Limb (tissue), 2 donors: Measurements from ENCODE around the gene ARHGEF4.
"Not testable (repeated sequence)": the region's sequence is repeated elsewhere in the genome, so short reads cannot be mapped to it uniquely, and the experiment has no call there.

ENCODE experiments used
- DNase-seq, 2 donors: peaks; one replicate each; pipeline ENCODE4 v3.0.0-alpha.2; 2016; ENCODE audit errors: extremely low spot score in 2 of 2

The ARHGEF4 gene

DNA sequence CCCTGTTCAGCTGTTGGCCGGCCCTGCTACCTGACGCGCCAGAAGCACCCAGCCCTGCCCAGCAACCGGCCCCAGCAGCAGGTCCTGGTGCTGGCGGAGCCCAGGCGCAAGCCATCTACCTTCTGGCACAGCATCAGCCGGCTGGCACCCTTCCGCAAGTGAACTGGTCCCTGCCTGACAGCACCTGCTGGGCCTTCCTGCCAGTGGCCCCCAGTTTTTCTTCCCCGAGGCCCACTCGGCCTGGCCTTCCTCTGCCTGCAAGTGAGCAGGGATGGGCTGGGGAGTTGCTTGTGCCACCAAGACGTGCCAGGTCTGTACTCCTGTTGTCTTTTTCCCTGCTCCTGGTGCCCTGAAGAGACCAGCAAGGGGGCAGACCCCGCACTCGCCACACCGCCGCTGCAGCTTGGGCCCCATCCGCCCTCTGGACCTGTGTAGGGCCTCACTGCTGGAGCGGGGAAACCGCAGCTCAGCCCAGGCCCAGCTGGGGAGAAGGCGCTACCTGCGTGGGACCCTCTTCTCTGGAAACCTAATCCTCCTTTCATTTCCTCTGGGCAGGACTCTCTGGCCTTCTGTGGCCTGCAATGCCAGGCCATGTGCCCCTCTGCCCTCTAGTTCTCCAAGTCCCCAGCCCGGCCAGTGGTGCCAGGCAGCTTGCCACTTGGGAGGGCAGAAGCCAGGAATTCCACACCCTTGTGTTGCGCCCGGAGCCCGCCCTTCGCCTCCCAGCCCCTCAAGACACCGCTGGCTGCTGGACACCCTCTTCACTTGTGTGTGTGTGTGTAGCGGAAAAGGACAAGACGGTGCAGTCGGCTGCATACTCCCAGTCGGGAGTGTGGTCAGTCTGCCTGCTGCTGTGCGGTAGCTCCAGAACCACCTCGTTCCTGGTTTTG lies 209.6 kb downstream of the ARHGEF4 start:
- DNase-seq = no peak

- no peak for DNase-seq
Observed at GRCh38 chr2:131046918-131047652, 210.4 kb downstream of the ARHGEF4 start.

DNA sequence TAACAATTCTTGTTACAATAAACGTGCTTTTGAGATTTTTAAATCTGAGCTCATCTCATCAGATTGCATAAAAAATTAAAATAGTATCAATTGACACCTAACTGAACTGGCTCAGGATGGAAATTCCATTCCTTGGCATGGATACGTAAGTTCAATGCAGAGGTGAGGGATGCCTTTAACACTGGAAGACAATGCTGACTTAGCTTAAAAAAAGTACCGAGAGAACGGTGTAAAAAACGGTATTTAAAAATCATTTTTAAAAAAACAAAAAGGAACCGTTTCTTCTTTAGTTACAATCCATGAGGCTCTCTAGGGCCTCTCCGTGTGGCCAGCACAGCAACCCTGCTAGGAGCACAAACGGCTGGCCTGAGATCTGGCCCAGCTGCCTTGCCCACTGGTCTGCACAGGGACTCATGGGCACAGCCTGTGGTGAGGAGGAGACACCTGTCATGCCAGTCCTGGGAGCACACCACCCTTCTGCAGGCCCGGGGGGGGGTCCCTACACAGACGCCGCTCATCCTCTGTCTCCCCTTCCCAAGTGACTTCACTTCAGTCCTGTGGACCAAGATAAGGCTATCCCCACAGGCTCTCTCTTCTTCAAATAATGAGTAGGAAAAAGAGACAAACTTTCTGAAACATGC lies 211.3 kb downstream of the ARHGEF4 start:
- no peak for DNase-seq

- DNase-seq = no peak
Observed at GRCh38 chr2:131048641-131049040, 211.9 kb downstream of the ARHGEF4 start.

- no peak for DNase-seq
Observed at GRCh38 chr2:131049150-131049718, 212.5 kb downstream of the ARHGEF4 start.

DNA sequence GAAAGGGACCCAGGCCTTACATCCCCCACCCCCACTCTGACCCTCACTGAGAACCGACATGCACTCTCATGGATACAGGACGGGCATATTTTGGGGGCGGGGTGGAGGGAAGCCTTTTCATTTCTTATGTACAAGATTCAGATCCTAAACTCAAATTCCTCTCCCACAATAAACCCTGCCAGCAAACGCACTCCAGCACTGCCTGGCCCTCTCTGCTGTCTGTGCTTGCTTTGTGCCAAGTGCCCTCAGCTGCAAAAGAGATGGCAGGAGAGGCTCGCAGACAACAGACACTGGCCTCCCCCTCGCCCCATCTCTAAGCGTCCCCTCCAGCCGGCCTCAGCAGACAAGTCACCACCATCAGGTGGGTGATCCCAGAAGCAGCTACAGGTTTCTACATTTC lies 214.2 kb downstream of the ARHGEF4 start:
- DNase-seq = no peak

GRCh38 chr2:131052741-131053263 lies 216.1 kb downstream of the ARHGEF4 start:
- DNase-seq = no peak

DNA sequence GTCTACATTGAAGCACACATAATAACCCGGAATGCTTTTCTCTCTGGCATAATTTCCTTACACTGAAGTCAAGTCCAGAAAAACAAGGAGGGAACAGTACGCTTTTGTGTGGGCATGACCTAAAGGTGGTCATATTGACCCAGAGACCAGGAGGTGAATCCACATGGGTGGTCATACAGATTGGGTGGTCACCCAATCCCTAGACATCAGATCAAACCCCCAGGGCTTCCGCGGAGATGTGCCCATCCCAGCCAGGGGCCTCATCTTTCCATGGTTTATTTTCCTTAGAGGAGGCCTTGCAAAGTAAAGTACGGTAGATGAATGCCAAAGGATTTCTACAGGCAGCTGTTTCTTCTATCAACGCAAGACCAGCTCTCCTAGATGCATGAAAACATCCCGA lies 217.8 kb downstream of the ARHGEF4 start:
- no peak for DNase-seq

DNA sequence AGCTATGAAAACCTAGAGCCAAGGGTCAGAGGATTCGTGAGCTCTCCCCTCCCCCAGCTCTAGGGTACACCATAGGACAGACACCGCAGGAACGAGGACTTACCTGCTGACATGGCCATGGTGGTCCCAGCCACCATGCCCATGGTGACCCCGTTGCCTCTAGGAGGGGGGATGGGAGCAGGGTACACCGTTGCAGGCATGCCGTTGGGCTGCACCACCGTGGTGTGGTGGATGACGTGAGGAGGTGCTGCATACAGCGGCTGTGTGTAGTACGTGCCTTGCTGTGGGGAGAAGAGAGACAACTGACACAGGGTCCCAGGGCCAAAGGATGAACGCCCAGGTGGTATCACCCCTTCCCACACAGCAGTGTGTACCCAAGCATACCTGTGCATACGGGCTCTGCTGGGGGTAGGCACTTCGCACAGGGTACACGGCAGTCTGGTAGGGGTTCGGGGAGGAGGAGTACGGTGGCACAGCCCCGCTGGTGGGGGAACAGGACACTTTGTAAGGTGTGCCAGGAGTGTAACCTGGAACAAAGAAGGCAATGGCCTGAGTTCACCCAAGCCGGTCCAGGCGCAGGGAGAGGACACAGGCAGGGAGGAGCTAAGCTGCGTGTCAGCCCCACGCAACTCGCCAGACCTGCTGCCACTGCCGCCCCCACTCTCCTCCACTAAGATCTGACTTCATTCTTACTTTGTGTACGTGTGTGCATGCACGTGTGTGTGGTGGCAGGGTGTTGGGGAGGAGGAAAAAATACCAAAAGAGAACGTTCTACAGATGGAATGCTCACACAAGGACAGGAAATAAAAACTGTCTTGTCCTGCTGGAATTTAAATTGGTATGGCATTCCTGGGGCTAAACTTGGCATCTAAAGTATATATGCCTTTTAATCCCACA lies 218.7 kb downstream of the ARHGEF4 start:
- DNase-seq = no peak

DNA sequence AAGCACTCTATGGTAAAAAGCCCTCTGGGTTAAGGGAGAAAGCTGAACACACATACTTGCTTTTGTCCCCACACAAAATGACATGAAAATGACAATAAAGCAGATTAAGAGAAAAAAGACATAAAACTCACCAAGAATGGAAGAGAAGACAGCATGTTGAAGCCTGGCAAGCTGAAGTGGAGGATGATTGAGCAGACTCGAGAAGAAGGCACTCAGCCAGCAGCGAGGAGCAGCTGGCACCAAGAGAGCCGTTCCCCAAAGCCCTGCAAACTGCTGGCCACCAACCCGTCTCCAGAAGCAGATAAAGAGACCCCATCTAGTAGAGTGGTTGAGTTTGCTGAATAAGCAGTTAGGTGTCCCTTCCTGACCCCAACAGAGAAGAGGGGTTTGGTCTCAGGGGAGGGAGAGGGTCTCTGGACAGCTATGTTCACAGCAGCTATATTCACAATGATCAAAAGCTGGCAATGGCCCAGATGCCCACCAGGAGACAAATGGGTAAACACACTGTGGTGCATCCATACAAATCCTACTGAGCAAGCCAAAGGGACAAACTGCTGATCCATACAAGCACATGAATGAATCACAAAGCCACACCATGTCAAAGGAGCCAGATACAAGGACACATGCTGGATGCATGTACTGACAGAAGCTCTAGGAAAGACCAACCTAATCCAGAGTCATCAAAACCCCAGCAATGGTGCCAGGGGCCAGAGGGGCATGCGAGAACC lies 219.7 kb downstream of the ARHGEF4 start:
- no peak for DNase-seq

GRCh38 chr2:131056932-131057287 lies 220.2 kb downstream of the ARHGEF4 start:
- DNase-seq = no peak

GRCh38 chr2:131058214-131058843 lies 221.6 kb downstream of the ARHGEF4 start:
- DNase-seq = no peak

DNA sequence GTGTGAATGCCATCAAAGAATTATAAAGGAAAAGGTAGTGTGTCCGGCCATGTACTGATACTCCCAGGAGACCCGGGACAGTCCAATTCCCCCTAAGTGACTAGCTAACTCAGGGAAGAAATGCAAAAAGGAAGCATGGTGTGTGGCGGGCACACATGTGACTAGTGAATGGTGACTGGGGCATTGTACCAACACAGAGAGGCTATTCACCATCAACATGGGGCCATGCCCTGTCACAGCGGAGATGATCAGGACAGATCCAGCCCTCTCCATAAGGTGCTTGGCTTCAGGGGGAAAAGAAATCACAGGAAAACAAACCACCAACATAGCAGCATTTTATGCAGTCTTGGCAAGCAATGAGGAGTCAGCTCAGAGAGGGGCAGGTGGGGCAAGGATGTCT lies 222.2 kb downstream of the ARHGEF4 start:
- DNase-seq = no peak

DNA sequence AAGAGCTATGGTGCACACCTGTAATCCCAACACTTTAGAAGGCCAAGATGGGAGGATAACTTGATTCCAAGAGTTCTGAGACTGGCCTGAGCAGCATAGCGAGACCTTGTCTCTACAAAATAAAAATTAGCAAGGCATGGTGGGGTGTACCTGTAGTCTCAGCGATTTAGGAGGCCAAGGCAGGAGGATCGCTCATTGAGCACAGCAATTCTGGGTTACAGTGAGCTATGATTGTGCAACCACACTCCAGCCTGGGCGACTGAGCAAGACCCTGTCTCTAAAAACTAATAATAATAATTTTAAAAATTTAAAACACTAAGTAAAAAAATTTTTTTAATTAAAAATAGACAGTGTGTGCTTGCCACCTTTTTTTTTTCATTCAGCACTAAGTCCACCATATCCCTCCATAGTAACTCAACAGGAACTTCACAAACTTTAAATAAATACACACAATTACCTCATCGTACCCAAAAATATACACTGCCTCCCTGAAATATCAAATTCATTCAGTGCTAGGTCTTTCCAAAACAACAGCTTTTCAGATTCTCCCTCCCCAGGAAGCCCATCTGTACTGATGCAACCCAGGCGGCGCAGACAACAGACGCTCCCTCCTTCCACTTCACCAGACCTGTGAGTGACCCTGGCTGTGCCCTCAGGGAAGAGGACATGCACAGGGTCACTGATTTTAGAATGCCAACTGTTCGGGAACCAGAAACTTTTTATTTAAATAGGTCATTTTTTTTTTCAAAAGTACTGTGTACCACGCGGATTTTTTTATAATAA lies 227.0 kb downstream of the ARHGEF4 start:
- DNase-seq = no peak

GRCh38 chr2:131064589-131065512 lies 228.1 kb downstream of the ARHGEF4 start:
- DNase-seq = no peak

DNA sequence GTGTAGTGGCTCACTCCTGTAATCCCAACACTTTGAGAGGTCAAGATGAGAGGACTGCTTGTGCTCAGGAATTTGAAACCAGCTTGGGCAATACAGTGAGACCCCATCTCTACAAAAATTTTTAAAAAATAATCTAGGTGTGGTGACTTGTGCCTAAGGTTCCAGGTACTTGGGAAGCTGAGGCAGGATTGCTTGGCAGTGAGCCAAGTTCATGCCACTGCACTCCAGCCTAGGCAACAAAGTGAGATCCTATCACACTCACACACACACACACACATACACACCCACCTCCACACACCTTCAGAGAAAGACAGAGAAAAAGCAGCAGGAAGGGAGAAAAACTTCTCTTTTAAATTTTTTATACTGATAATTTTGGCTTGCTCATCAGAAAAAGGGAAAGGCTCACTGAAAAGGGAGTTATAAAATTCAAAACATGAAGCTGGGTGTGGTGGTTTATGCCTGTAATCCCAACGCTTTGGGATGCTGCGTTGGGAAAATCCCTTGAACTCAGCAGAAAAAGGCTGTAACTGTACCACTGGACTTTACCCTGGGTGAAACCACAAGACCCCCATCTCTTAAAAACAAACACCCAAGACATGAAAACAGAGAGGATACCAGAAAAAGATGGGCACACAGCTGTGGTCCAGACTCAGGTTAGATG lies 230.9 kb downstream of the ARHGEF4 start:
- DNase-seq = no peak

DNA sequence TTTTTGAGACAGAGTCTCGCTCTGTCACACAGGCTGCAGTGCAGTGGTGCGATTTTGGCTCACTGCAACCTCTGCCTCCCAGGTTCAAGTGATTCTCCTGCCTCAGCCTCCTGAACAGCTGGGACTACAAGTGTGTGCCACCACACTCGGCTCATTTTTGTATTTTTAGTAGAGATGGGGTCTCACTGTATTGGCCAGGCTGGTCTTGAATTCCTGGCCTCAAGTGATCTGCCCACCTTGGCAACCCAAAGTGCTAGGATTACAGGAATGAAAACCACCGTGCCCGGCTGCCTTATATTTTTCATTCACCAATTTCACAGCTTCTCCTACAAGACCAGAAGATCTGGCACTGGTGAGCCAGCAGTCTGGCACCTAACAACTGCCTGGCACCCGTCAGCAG lies 231.5 kb downstream of the ARHGEF4 start:
- DNase-seq = not testable (repeated sequence)
